Rectal smooth muscle tissue (tissue), 1 donor: ENCODE measurements around the gene NOX4.
"Not testable (repeated sequence)": the region's sequence is repeated elsewhere in the genome, so short reads cannot be mapped to it uniquely, and the experiment has no call there.

Experiments used
- H3K27ac ChIP-seq: one replicate; pipeline ENCODE4 v1.7.0; 2013; ENCODE audit warnings: low read depth, low read length, inconsistent platforms
- H3K27me3 ChIP-seq: one replicate; pipeline ENCODE4 v1.7.0; 2013; ENCODE audit warnings: low read length; ENCODE audit not compliant: control insufficient read depth, insufficient read depth
- H3K36me3 ChIP-seq: one replicate; pipeline ENCODE4 v1.7.0; 2013; ENCODE audit warnings: low read length; ENCODE audit not compliant: control insufficient read depth, insufficient read depth
- H3K4me1 ChIP-seq: one replicate; pipeline ENCODE4 v1.7.0; 2013; ENCODE audit warnings: low read length; ENCODE audit not compliant: control insufficient read depth, insufficient read depth
- H3K4me3 ChIP-seq: one replicate; pipeline ENCODE4 v1.7.0; 2013; ENCODE audit warnings: low read length
- H3K9ac ChIP-seq: one replicate; pipeline ENCODE4 v1.7.0; 2013; ENCODE audit warnings: low read length

The NOX4 gene

GRCh38 chr11:89321401-89321800 is 169.8 kb downstream of the NOX4 start:
- H3K27ac ChIP-seq: no peak overlapping the region
- no peak overlapping the region for H3K4me3 ChIP-seq
- no peaks in the 10 kb centered on the region for H3K27me3 ChIP-seq
- no peak overlapping the region for H3K9ac ChIP-seq
- H3K36me3 ChIP-seq: no peaks in the 10 kb centered on the region
- no peaks in the 10 kb centered on the region for H3K4me1 ChIP-seq

DNA sequence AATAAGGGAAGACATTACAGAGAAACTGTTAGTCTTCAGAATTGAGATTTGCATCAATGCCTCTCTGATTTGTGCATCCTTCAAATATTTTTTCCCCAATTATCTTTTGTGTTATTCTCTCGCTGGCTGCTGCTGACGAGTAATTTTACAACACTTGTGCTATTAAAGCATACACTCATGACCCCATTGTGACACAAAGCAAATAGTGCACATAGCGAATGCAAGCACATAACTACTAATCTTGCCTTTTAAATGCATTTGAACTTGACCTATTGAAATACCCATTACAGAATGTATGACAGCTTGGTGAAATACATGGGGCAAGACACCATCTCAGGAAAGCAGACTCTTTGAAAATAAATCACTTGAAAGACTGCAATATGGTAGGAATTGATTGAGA is 180.6 kb downstream of the NOX4 start:
- H3K27ac ChIP-seq, H3K36me3 ChIP-seq, H3K4me3 ChIP-seq, H3K27me3 ChIP-seq, H3K9ac ChIP-seq, H3K4me1 ChIP-seq: not testable (repeated sequence)

DNA sequence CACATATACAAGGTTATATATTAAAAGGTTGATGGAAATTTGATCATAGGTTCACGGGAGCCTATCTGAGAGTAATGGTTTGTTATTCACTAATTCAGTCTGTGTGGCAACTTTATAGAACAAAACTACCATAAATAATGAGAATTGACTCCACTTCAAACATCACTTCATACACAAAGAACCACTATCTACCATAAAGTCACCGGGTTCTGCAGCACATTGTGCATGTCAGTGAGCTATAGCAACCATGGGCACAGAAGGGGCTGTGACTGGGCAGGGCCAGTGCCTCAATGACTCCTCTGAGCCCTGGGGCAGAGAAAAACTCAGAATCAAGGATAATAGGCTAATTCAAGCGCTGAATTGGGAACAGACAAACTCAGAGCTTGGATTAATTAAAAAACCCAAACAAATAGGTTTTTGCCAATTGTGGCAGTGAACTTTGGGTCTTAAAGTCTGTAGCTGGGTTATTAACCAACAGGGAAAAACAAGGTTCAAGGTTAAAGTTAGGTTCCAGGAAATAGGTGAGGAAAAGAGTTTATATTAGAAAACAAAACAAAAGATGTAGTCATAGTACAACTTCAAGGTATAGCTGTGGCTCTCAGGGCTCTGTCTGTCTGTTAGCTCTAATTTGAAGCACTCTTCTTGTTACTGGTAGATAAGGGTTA is 181.7 kb downstream of the NOX4 start:
- H3K27ac ChIP-seq, H3K27me3 ChIP-seq, H3K4me1 ChIP-seq, H3K36me3 ChIP-seq, H3K4me3 ChIP-seq, H3K9ac ChIP-seq: not testable (repeated sequence)

- not testable (repeated sequence) for H3K9ac ChIP-seq, H3K4me1 ChIP-seq, H3K36me3 ChIP-seq
Observed at GRCh38 chr11:89308272-89308671, 182.9 kb downstream of the NOX4 start.

DNA sequence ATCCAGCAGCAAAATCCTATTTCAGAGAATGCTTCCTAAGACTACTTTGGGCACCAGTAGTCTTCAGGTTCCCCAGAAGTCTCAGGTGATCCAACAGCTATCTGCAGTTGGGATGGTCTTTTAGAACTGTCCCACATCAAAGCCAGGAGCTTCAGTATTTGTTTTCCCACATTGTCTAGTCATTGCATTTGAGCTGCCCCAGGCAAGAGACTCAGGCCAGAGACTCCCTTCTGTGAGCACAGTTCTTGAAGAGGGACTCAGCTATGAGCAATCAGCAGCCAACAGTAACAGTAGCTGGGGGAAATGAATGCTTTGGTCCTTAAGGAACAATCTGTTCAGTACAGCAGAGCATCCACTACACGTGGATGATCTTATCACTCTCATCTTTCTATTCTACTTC is 188.1 kb downstream of the NOX4 start:
- H3K9ac ChIP-seq, H3K27me3 ChIP-seq, H3K4me3 ChIP-seq, H3K4me1 ChIP-seq, H3K36me3 ChIP-seq, H3K27ac ChIP-seq: not testable (repeated sequence)

More at GRCh38 chr11:89308272-89308671, 182.9 kb downstream of the NOX4 start:
- not testable (repeated sequence) for H3K4me3 ChIP-seq, H3K27me3 ChIP-seq, H3K27ac ChIP-seq

DNA sequence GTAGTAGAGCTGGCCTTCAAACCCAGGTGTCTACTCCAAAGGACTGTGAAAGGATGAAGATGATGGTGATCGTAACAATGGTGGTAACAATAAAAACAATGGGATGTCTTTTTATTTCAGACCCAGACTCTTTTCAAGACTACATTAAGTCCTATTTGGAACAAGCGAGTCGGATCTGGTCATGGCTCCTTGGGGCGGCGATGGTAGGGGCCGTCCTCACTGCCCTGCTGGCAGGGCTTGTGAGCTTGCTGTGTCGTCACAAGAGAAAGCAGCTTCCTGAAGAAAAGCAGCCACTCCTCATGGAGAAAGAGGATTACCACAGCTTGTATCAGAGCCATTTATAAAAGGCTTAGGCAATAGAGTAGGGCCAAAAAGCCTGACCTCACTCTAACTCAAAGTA is 196.2 kb downstream of the NOX4 start:
- not testable (repeated sequence) for H3K4me1 ChIP-seq, H3K36me3 ChIP-seq, H3K27me3 ChIP-seq, H3K4me3 ChIP-seq, H3K27ac ChIP-seq, H3K9ac ChIP-seq

DNA sequence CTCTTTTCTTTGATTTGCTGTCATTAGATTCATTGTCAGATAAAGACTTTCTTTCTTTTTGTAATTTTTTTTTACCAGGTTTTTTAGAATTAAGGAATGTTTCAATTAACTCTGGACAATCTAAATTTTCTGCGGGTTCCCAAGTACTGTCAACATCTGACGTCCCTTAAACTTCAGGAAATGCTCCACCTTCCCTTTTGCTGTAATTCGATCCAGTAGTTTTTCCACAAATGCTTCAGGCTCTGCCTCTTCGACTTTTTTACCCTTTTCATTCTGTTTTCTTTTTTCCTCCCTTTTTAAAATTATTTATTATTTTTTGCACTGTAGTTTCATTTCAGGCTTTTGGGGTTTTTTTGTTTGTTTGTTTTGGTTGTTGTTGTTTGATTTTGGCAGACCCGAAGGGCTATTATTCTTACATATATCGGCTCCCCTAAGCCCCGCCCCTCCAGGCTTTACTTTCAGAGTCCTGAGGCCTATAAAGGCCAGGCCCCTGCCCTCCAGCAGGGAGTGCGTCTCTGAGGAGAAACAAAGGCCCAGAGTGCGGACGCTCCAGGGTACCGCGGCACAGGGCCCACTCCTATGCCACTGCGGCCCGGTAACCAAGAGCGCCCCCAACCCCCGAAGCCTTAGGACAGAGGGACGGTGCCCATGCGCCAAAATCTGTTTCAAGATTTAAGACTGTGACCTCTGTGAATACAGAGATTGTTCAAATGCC is 197.1 kb downstream of the NOX4 start:
- Histone ChIP-seq H3K4me3 (no peak overlapping the region), H3K36me3 (no peaks in the 10 kb centered on the region), H3K27ac (no peak overlapping the region), H3K4me1 (no peaks in the 10 kb centered on the region), H3K27me3 (no peaks in the 10 kb centered on the region), H3K9ac (no peak overlapping the region)

DNA sequence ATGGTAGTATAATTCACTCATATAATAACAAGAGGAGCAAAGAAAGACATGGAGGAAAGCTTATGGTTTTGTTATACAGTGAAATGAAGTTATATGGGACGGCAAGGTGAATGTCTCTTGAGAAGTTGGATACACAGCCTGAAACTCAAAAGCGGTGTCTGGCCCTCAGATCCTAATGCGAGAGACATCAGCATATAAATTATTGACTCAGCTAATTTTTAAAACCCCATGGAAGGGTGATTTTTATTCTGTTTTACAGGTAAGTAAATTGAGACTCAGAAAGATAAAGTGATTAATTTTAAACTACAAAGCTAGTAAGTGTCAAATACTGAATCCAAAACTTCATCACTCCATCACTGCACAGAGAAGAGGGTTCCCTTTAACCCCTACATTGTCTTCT is 203.2 kb downstream of the NOX4 start:
- not testable (repeated sequence) for H3K4me1 ChIP-seq, H3K4me3 ChIP-seq, H3K27ac ChIP-seq, H3K9ac ChIP-seq, H3K36me3 ChIP-seq, H3K27me3 ChIP-seq

DNA sequence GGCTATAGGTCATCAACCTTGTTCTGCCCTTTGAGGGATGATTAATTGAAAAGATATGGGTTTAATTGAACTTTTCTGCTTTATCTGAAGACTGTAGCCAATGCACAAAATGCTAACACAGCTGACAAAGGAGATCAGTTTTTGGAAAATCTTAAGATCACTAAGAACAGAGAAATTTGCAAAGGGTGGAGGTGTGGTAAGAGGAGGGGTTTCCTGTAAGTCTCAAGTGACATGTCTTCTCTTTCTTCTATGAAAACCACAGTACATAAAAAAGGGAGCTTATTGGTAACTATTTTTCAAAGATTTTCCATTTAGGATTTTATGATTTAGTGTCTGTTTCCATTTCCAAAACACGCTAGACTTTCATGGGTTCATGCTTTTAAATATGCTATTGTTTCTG is 204.6 kb downstream of the NOX4 start:
- not testable (repeated sequence) for H3K4me3 ChIP-seq, H3K9ac ChIP-seq, H3K4me1 ChIP-seq, H3K36me3 ChIP-seq, H3K27me3 ChIP-seq, H3K27ac ChIP-seq

DNA sequence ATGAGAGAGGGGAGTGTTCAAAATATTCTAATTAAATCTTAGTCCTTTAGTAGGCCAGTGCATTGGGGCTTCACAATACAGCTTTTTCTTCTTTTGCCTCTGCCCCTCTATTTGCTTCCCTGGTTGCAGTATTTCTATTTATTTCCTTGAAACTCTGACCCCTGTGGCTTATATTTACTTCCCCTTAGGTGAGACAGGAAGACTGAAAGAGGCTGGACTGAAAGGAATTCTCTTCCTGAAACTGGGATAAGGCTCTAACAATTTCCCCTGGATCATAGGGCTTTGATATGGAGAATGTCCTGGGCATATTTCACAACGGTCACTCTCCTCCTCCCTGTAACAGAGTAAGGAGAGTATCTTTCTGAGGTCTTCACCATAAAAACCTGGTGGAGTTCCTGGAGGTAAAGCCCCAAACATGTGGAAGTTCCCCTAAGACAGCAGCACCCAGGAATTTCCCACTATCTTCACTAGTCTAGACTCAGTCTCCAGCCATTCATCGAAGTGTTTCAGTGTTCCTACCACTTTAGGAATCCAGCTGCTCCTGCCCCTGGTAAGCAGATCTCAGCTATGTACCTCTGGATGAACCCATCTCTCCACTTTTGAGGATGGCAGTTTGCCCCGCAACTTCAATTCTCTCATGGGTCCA is 210.0 kb downstream of the NOX4 start:
- H3K36me3 ChIP-seq, H3K4me1 ChIP-seq, H3K27me3 ChIP-seq, H3K4me3 ChIP-seq, H3K27ac ChIP-seq, H3K9ac ChIP-seq: not testable (repeated sequence)

DNA sequence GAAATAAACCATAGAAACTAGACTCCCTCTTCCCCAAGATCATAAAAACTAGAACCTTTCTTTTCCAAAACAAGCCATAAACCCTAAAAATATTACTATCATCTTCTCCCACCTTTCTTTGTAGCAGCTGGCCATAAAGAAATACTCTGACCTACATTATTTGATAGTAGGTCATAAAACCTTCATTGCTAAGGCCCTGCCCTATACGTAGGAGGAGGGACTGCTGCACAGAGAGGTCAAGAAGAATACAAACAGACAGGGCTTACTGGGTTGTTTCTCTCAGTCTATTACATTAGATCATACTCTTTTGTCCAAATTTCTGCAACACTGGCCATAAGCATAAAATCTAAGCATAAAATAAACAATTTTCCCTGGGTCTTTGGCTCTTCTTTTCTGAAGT is 212.0 kb downstream of the NOX4 start:
- Histone ChIP-seq H3K36me3 (no peaks in the 10 kb centered on the region), H3K9ac (no peak overlapping the region), H3K4me1 (no peaks in the 10 kb centered on the region), H3K27ac (no peak overlapping the region), H3K27me3 (no peaks in the 10 kb centered on the region), H3K4me3 (no peak overlapping the region)

- Histone ChIP-seq H3K27me3 (no peaks in the 10 kb centered on the region), H3K36me3 (no peaks in the 10 kb centered on the region), H3K27ac (no peak overlapping the region), H3K9ac (no peak overlapping the region), H3K4me3 (no peak overlapping the region), H3K4me1 (no peaks in the 10 kb centered on the region)
Observed at GRCh38 chr11:89275966-89276365, 215.2 kb downstream of the NOX4 start.
